GM19328 (cell line): Measurements from ENCODE around the gene MPPED2.
"Not testable (repeated sequence)": the region's sequence is repeated elsewhere in the genome, so short reads cannot be mapped to it uniquely, and the experiment has no call there.

Experiments
- ATAC-seq: cut with Tn5 transposase; IDR thresholded peaks from one replicate; pipeline ENCODE4 v1.9.1; 2021; ENCODE audit warnings: mild to moderate bottlenecking, moderate library complexity; ENCODE audit not compliant: unreplicated experiment

Gene MPPED2

GRCh38 chr11:30579415-30580175 lies 6.6 kb downstream of the MPPED2 start:
- ATAC-seq: no peak

- ATAC-seq: no peak
Observed at GRCh38 chr11:30578406-30578805, 7.7 kb downstream of the MPPED2 start.

- ATAC-seq: no peak
Observed at GRCh38 chr11:30573951-30574350, 12.2 kb downstream of the MPPED2 start.

GRCh38 chr11:30568931-30569330 lies 17.2 kb downstream of the MPPED2 start:
- ATAC-seq: no peak

GRCh38 chr11:30567644-30568043 lies 18.5 kb downstream of the MPPED2 start:
- no peak for ATAC-seq

GRCh38 chr11:30567120-30567519 lies 19.0 kb downstream of the MPPED2 start:
- ATAC-seq: no peak

- ATAC-seq: no peak
Observed at GRCh38 chr11:30566482-30566881, 19.7 kb downstream of the MPPED2 start.

GRCh38 chr11:30565027-30565426 lies 21.1 kb downstream of the MPPED2 start:
- no peak for ATAC-seq

- ATAC-seq: no peak
Observed at GRCh38 chr11:30561691-30562415, 24.3 kb downstream of the MPPED2 start.

GRCh38 chr11:30560206-30561106 lies 25.7 kb downstream of the MPPED2 start:
- no peak for ATAC-seq

- ATAC-seq: no peak
Observed at GRCh38 chr11:30559004-30559403, 27.1 kb downstream of the MPPED2 start.

GRCh38 chr11:30554587-30554986 lies 31.6 kb downstream of the MPPED2 start:
- not testable (repeated sequence) for ATAC-seq

- no peak for ATAC-seq
Observed at GRCh38 chr11:30553521-30554110, 32.5 kb downstream of the MPPED2 start.

GRCh38 chr11:30552839-30553238 lies 33.3 kb downstream of the MPPED2 start:
- ATAC-seq: no peak

GRCh38 chr11:30550022-30550542 lies 36.1 kb downstream of the MPPED2 start:
- ATAC-seq: no peak

GRCh38 chr11:30549565-30549964 lies 36.6 kb downstream of the MPPED2 start:
- ATAC-seq: no peak

- ATAC-seq: no peak
Observed at GRCh38 chr11:30546334-30546733, 39.8 kb downstream of the MPPED2 start.

GRCh38 chr11:30545507-30545906 lies 40.6 kb downstream of the MPPED2 start:
- no peak for ATAC-seq

GRCh38 chr11:30543066-30543465 lies 43.1 kb downstream of the MPPED2 start:
- ATAC-seq: no peak

GRCh38 chr11:30540781-30541180 lies 45.4 kb downstream of the MPPED2 start:
- ATAC-seq: no peak

GRCh38 chr11:30538251-30538650 lies 47.9 kb downstream of the MPPED2 start:
- ATAC-seq: no peak
